B cell (primary cell): ENCODE results near the gene SMU1. TPM values are rescaled to one million over a fixed set of nuclear protein-coding genes. Genes with fewer than 3 reads are reported as not detected.

Experiments used
- ATAC-seq: fragments of 200-7000 bp; cut with Tn5 transposase; one replicate; pipeline ENCODE4 v1.10.0; 2021; ENCODE audit warnings: low read depth, mild to moderate bottlenecking, moderate number of reproducible peaks, moderate library complexity
- CTCF ChIA-PET: fragments of 350-600 bp; sonication (Branson Sonifier 250); formaldehyde crosslinking; loops from one replicate; lab custom pipeline; 2021; ENCODE audit warnings: antibody characterized with exemption, inconsistent platforms; lab: Charles Lee
- POLR2A ChIA-PET: fragments of 350-600 bp; sonication (Branson Sonifier 250); formaldehyde crosslinking; loops from one replicate; lab custom pipeline; 2021; ENCODE audit warnings: antibody characterized with exemption; lab: Charles Lee
- DNase-seq: peaks from one replicate; pipeline ENCODE4 v3.0.0; 2013
- H2AFZ ChIP-seq: 2 replicates; pipeline ENCODE4 v1.6.1; 2012; ENCODE audit warnings: mild to moderate bottlenecking, low read depth, low read length; ENCODE audit not compliant: insufficient read depth, poor library complexity, severe bottlenecking
- H3K27ac ChIP-seq, 2 donors: 1 replicate in 1 of 2; 2 replicates in 1 of 2; pipeline ENCODE4 v1.5.1; 2012 to 2013; ENCODE audit warnings: low read length in 2 of 2, mild to moderate bottlenecking in 2 of 2, moderate library complexity in 1 of 2
- H3K27me3 ChIP-seq, 4 experiments: fragments of 200-600 bp in 1 of 4; sonication (generic) in 1 of 4; replicated peaks in 1 of 4; 1 replicate in 2 of 4; 2 replicates in 2 of 4; pipeline versions ENCODE4 v1.6.1 to v1.7.0; 2013 to 2016; ENCODE audit warnings: low read length in 3 of 4, mild to moderate bottlenecking in 2 of 4, mixed read lengths in 1 of 4, moderate library complexity in 1 of 4; ENCODE audit not compliant: insufficient read depth in 4 of 4, control insufficient read depth in 3 of 4; ENCODE audit errors: control extremely low read depth in 1 of 4
- H3K36me3 ChIP-seq, 2 experiments: replicated peaks in 1 of 2; 1 replicate in 1 of 2; 2 replicates in 1 of 2; pipeline versions ENCODE4 v1.6.1 to v1.7.1; 2013; ENCODE audit warnings: low read length in 1 of 2; ENCODE audit not compliant: insufficient read depth in 2 of 2, control insufficient read depth in 1 of 2; ENCODE audit errors: control extremely low read depth in 1 of 2, extremely low read depth in 1 of 2
- H3K4me1 ChIP-seq, 2 donors: fragments of 200-600 bp in 1 of 2; sonication (generic) in 1 of 2; 1 replicate in 1 of 2; 2 replicates in 1 of 2; pipeline versions ENCODE4 v1.5.1 to v1.6.1; 2013 to 2017; ENCODE audit warnings: low read length in 2 of 2; ENCODE audit not compliant: control insufficient read depth in 2 of 2, insufficient read depth in 2 of 2
- H3K4me2 ChIP-seq: replicated peaks from 2 replicates; pipeline ENCODE3; 2012; ENCODE audit warnings: mild to moderate bottlenecking, low read depth, low read length; ENCODE audit not compliant: poor library complexity, severe bottlenecking
- H3K4me3 ChIP-seq, 5 experiments: fragments of 200-600 bp in 1 of 5; sonication (generic) in 1 of 5; 1 replicate in 3 of 5; 2 replicates in 2 of 5; pipeline versions ENCODE4 v1.5.1 to v1.7.0; 2011 to 2016; ENCODE audit warnings: low read length in 4 of 5, mild to moderate bottlenecking in 4 of 5, low read depth in 2 of 5, control low read depth in 1 of 5, moderate library complexity in 1 of 5; ENCODE audit not compliant: insufficient read depth in 1 of 5; ENCODE audit errors: control extremely low read depth in 1 of 5, extremely low read depth in 1 of 5
- H3K79me2 ChIP-seq: fragments of 200-600 bp; sonication (generic); one replicate; pipeline ENCODE4 v1.6.0; 2016; ENCODE audit warnings: low read length; ENCODE audit not compliant: control insufficient read depth, insufficient read depth
- H3K9ac ChIP-seq: fragments of 200-600 bp; sonication (generic); 2 replicates; pipeline ENCODE4 v1.6.1; 2017; ENCODE audit warnings: mild to moderate bottlenecking, low read length, moderate library complexity
- H3K9me3 ChIP-seq, 3 donors: one replicate each; pipeline versions ENCODE4 v1.6.1 to v1.7.1; 2013; ENCODE audit warnings: low read length in 2 of 3; ENCODE audit not compliant: control insufficient read depth in 2 of 3, insufficient read depth in 1 of 3; ENCODE audit errors: control extremely low read depth in 1 of 3
- H4K20me1 ChIP-seq: 2 replicates; pipeline ENCODE4 v1.6.0; 2012; ENCODE audit warnings: mild to moderate bottlenecking, low read length; ENCODE audit not compliant: insufficient read depth, control insufficient read depth, poor library complexity, severe bottlenecking
- H3K27ac Mint-ChIP-seq: one replicate; pipeline ENCODE4 v1.8.0; 2021; ENCODE audit warnings: mixed read lengths
- H3K27me3 Mint-ChIP-seq: one replicate; pipeline ENCODE4 v1.8.0; 2021; ENCODE audit warnings: mixed read lengths
- H3K4me1 Mint-ChIP-seq: one replicate; pipeline ENCODE4 v1.8.0; 2021; ENCODE audit warnings: mixed read lengths
- H3K4me3 Mint-ChIP-seq: one replicate; pipeline ENCODE4 v1.8.0; 2021; ENCODE audit warnings: mixed read lengths
- H3K9me3 Mint-ChIP-seq: one replicate; pipeline ENCODE4 v1.8.0; 2022; ENCODE audit warnings: mixed read lengths; ENCODE audit not compliant: insufficient read depth
- EZH2 ChIP-seq: IDR thresholded peaks from 2 replicates; pipeline ENCODE4 v1.6.1; 2012; ENCODE audit warnings: borderline replicate concordance, low read depth, mild to moderate bottlenecking, moderate library complexity, low read length; ENCODE audit not compliant: insufficient read depth, poor library complexity, severe bottlenecking
- WGBS: methylation state at CpG from one replicate; pipeline ENCODE4 v1.1.5; 2013; ENCODE audit warnings: missing lambda C conversion rate; ENCODE audit not compliant: insufficient coverage; 5-methylcytosine and 5-hydroxymethylcytosine counted together
- intact Hi-C: fragments of 100-400 bp; cut with micrococcal nuclease; formaldehyde crosslinking; loops from one replicate; pipeline ENCODE4 v1.10.0; 2022
- polyA plus RNA-seq: library from polyadenylated mRNA; depleted of rRNA; stranded (reverse); fragments of >200 nt; gene quantifications from 2 replicates; pipeline ENCODE4 v1.2.3, GENCODE V29; 2012
- total RNA-seq, 2 donors: library from RNA; stranded (reverse); fragments of 120-200 nt in 1 of 2; gene quantifications; 1 replicate in 1 of 2; 2 replicates in 1 of 2; pipeline versions ENCODE4 v1.2.3 to v1.2.4, GENCODE V29; 2013 to 2022
- TF ChIP-seq, protein P1 (sequence below): fragments of 200-600 bp; IDR thresholded peaks from one replicate; pipeline ENCODE4 v1.8.0; 2022; ENCODE audit warnings: antibody characterized with exemption, mild to moderate bottlenecking

SMU1 gene
- total and polyA plus RNA-seq, 2 donors (not counting 1 experiment from before 2014, with no cell fraction given), result 6.2 to 26.3 TPM

DNA sequence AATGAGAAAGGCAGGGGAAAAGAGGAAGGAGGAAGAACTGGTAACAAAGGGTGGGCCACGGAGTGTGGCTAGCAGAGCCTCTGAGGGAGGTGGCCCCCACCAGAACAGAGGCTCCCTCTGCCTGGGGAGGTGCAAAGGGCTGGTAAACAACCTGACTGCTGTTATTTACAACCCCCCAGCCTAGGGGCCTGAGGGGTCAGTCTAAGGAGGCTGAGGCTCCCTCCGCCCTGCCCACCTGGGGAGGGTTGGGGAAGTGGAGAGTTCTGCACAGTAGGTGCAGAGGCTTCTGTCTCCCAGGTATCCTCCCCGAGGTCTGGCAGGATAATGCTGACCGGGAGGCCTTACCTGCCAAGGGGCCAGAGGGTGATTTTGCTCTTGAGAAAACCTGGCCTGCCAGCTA, 35.6 kb upstream of the SMU1 start:
- H3K4me1 ChIP-seq, result peaks cover 9 to 32% of the 10 kb centered on the region in 2 donors
- H3K27me3 Mint-ChIP-seq, result no peaks in the 10 kb centered on the region
- H3K27ac Mint-ChIP-seq, result peak overlapping the region; percentile 65
- no peak overlapping the region for H3K4me3 Mint-ChIP-seq
- H3K9me3 ChIP-seq, result no peaks in the 10 kb centered on the region
- no peak overlapping the region for H3K9ac ChIP-seq
- POLR2A ChIA-PET, result no interaction called here
- whole genome bisulfite sequencing, result 100% methylated on average over 3 of the region's 4 CpGs
- intact Hi-C loops, result no loop called here
- peaks cover 5 to 63% of the 10 kb centered on the region in 2 experiments for H3K36me3 ChIP-seq
- CTCF ChIA-PET, result no interaction called here
- peaks cover 39% of the 10 kb centered on the region for H4K20me1 ChIP-seq
- H3K9me3 Mint-ChIP-seq, result no peaks in the 10 kb centered on the region
- no peak overlapping the region for H3K4me3 ChIP-seq
- H3K79me2 ChIP-seq, result peaks cover 41% of the 10 kb centered on the region
- H3K27me3 ChIP-seq, result no peaks in the 10 kb centered on the region
- H3K4me2 ChIP-seq, result no peak overlapping the region
- H3K4me1 Mint-ChIP-seq, result peaks cover 57% of the 10 kb centered on the region
- ATAC-seq (no peak), DNase-seq (no peak)
- H3K27ac ChIP-seq, result peak overlapping the region in 1 of 2 donors; percentile 35
- H2AFZ ChIP-seq, result no peak overlapping the region
- no peak for TF ChIP-seq EZH2
- TF ChIP-seq, protein P1, sequence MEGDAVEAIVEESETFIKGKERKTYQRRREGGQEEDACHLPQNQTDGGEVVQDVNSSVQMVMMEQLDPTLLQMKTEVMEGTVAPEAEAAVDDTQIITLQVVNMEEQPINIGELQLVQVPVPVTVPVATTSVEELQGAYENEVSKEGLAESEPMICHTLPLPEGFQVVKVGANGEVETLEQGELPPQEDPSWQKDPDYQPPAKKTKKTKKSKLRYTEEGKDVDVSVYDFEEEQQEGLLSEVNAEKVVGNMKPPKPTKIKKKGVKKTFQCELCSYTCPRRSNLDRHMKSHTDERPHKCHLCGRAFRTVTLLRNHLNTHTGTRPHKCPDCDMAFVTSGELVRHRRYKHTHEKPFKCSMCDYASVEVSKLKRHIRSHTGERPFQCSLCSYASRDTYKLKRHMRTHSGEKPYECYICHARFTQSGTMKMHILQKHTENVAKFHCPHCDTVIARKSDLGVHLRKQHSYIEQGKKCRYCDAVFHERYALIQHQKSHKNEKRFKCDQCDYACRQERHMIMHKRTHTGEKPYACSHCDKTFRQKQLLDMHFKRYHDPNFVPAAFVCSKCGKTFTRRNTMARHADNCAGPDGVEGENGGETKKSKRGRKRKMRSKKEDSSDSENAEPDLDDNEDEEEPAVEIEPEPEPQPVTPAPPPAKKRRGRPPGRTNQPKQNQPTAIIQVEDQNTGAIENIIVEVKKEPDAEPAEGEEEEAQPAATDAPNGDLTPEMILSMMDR, result no peak

DNA sequence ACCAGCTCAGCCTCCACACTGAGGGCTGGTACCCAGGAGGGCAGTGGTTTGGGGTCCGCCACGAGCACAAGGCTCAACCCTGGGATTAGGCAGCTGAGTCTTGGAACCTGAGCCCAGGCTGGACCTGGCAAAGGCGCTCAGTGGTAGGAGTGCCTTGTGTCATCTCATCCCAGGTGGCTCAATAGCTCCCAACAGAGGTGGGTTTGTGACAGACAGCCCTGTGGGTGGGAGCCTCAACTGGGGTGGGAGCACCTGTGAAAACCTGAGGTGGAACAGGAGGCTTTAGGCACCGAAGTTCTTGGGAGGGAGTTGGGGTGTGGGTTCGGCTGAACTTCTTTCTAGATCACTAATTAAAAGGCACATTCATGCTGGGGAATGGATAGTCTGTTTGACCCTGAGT, 35.2 kb upstream of the SMU1 start:
- intact Hi-C loops, result no loop called here
- Histone ChIP-seq H3K4me1 (peaks cover 9 to 32% of the 10 kb centered on the region in 2 donors), H3K79me2 (peaks cover 39% of the 10 kb centered on the region), H3K27ac (peak overlapping the region in 1 of 2 donors; percentile 35), H3K36me3 (peaks cover 5 to 63% of the 10 kb centered on the region in 2 experiments), H3K9ac (no peak overlapping the region), H4K20me1 (peaks cover 39% of the 10 kb centered on the region), H3K9me3 (no peaks in the 10 kb centered on the region), H3K27me3 (no peaks in the 10 kb centered on the region), H2AFZ (no peak overlapping the region), H3K4me2 (no peak overlapping the region), H3K4me3 (no peak overlapping the region)
- CTCF ChIA-PET, result no interaction called here
- no peaks in the 10 kb centered on the region for H3K27me3 Mint-ChIP-seq
- H3K9me3 Mint-ChIP-seq, result no peaks in the 10 kb centered on the region
- H3K27ac Mint-ChIP-seq, result peak overlapping the region; percentile 65
- H3K4me3 Mint-ChIP-seq, result no peak overlapping the region
- POLR2A ChIA-PET, result no interaction called here
- DNase-seq (no peak), ATAC-seq (no peak)
- 97% methylated on average over 3 of the region's 5 CpGs for WGBS
- TF ChIP-seq, protein P1, result no peak
- no peak for TF ChIP-seq EZH2
- peaks cover 57% of the 10 kb centered on the region for H3K4me1 Mint-ChIP-seq
